Ishikawa (cell line): ENCODE measurements around the gene MAP7D2.

Source experiments
- CEBPB ChIP-seq: IDR thresholded peaks from 2 replicates; pipeline ENCODE4 v1.6.1; 2012
- CREB1 ChIP-seq: IDR thresholded peaks from 2 replicates; pipeline ENCODE4 v1.6.1; 2012; ENCODE audit warnings: low read depth
- EGR1 ChIP-seq: IDR thresholded peaks from 2 replicates; pipeline ENCODE4 v1.6.1; 2012
- EP300 ChIP-seq: IDR thresholded peaks from 2 replicates; pipeline ENCODE4 v1.6.1; 2012; ENCODE audit warnings: borderline replicate concordance
- FOXM1 ChIP-seq: IDR thresholded peaks from 2 replicates; pipeline ENCODE4 v1.6.1; 2012; ENCODE audit warnings: low read depth, borderline replicate concordance
- NFIC ChIP-seq: IDR thresholded peaks from 2 replicates; pipeline ENCODE4 v1.6.1; 2012
- RAD21 ChIP-seq: IDR thresholded peaks from 2 replicates; pipeline ENCODE4 v1.6.1; 2012; ENCODE audit warnings: low read depth
- TAF1 ChIP-seq: IDR thresholded peaks from 2 replicates; pipeline ENCODE4 v1.6.1; 2012; ENCODE audit warnings: low read depth, mild to moderate bottlenecking
- TCF12 ChIP-seq: IDR thresholded peaks from 2 replicates; pipeline ENCODE4 v1.6.1; 2012; ENCODE audit warnings: low read depth
- TEAD4 ChIP-seq: IDR thresholded peaks from 2 replicates; pipeline ENCODE4 v1.6.1; 2012
- USF1 ChIP-seq: IDR thresholded peaks from 2 replicates; pipeline ENCODE4 v1.6.1; 2012
- YY1 ChIP-seq: IDR thresholded peaks from 2 replicates; pipeline ENCODE4 v1.6.1; 2012; ENCODE audit warnings: low read depth
- ZBTB7A ChIP-seq: IDR thresholded peaks from 2 replicates; pipeline ENCODE4 v1.6.1; 2012; ENCODE audit warnings: low read depth
- TF ChIP-seq, protein P1 (sequence below): IDR thresholded peaks from 2 replicates; pipeline ENCODE4 v1.6.1; 2012
- TF ChIP-seq, protein P2 (sequence below): IDR thresholded peaks from 2 replicates; pipeline ENCODE4 v1.6.1; 2012; ENCODE audit warnings: low read depth, mild to moderate bottlenecking

MAP7D2 gene

GRCh38 chrX:20116577-20117240 is at the start of gene MAP7D2:
Gene MAP7D2 (minus strand): TSS chrX:20116907. CDS start chrX:20116879, 28 bp downstream.
- TF ChIP-seq, protein P1, sequence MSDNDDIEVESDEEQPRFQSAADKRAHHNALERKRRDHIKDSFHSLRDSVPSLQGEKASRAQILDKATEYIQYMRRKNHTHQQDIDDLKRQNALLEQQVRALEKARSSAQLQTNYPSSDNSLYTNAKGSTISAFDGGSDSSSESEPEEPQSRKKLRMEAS, result no peak
- TF ChIP-seq RAD21 (no peak), EP300 (no peak), NFIC (no peak), CEBPB (no peak), TCF12 (no peak), YY1 (no peak), TEAD4 (no peak), TAF1 (no peak), CREB1 (no peak), EGR1 (no peak), ZBTB7A (no peak), FOXM1 (no peak)
- TF ChIP-seq, protein P2, sequence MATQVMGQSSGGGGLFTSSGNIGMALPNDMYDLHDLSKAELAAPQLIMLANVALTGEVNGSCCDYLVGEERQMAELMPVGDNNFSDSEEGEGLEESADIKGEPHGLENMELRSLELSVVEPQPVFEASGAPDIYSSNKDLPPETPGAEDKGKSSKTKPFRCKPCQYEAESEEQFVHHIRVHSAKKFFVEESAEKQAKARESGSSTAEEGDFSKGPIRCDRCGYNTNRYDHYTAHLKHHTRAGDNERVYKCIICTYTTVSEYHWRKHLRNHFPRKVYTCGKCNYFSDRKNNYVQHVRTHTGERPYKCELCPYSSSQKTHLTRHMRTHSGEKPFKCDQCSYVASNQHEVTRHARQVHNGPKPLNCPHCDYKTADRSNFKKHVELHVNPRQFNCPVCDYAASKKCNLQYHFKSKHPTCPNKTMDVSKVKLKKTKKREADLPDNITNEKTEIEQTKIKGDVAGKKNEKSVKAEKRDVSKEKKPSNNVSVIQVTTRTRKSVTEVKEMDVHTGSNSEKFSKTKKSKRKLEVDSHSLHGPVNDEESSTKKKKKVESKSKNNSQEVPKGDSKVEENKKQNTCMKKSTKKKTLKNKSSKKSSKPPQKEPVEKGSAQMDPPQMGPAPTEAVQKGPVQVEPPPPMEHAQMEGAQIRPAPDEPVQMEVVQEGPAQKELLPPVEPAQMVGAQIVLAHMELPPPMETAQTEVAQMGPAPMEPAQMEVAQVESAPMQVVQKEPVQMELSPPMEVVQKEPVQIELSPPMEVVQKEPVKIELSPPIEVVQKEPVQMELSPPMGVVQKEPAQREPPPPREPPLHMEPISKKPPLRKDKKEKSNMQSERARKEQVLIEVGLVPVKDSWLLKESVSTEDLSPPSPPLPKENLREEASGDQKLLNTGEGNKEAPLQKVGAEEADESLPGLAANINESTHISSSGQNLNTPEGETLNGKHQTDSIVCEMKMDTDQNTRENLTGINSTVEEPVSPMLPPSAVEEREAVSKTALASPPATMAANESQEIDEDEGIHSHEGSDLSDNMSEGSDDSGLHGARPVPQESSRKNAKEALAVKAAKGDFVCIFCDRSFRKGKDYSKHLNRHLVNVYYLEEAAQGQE, result no peak

GRCh38 chrX:20159797-20160385 is 43.2 kb upstream of the MAP7D2 start:
- TF ChIP-seq EGR1, result no peak
- no peak for TF ChIP-seq CEBPB
- TF ChIP-seq, protein P1, result no peak
- TF ChIP-seq TAF1, result no peak
- TF ChIP-seq NFIC, result no peak
- TF ChIP-seq FOXM1, result no peak
- TF ChIP-seq RAD21, result no peak
- no peak for TF ChIP-seq TCF12
- TF ChIP-seq ZBTB7A, result no peak
- no peak for TF ChIP-seq CREB1
- TF ChIP-seq TEAD4, result no peak
- TF ChIP-seq USF1, result no peak
- TF ChIP-seq EP300, result no peak
- no peak for TF ChIP-seq YY1
- TF ChIP-seq, protein P2, result no peak

GRCh38 chrX:20151689-20152088 is 35.0 kb upstream of the MAP7D2 start:
- no peak for TF ChIP-seq CEBPB

- TF ChIP-seq TCF12, result no peak
- TF ChIP-seq RAD21, result no peak
- no peak for TF ChIP-seq EGR1
- no peak for TF ChIP-seq USF1
These were observed 32.6 kb upstream of the MAP7D2 start for GRCh38 chrX:20149326-20149725.

DNA sequence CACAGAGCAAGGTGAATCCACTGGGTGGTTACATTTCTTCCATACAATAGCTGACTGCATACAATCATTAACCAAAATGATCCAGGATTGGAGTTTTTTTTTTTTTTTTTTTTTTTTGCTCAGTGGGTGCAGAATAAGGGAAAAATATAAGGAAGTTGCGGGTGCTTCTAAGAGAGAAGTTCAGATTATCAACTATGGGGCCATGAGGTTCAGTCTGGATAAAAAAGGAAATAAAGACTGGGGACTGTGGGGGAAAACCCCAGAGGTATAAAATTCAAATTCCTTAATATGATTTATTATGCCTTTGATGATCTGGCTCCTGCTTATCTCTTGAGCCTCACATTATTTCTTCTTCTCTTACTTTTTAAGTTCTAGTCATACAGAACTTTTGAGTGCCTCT is 30.9 kb upstream of the MAP7D2 start:
- TF ChIP-seq TAF1, result no peak
- TF ChIP-seq, protein P1, result no peak
- TF ChIP-seq NFIC, result no peak
- no peak for TF ChIP-seq EGR1
- TF ChIP-seq TCF12, result no peak
- TF ChIP-seq FOXM1, result no peak
- TF ChIP-seq USF1, result no peak
- TF ChIP-seq, protein P2, result no peak
- no peak for TF ChIP-seq CREB1
- TF ChIP-seq YY1, result no peak
- TF ChIP-seq CEBPB, result no peak
